Ureter (tissue), 1 donor: ENCODE data around the gene CLSTN1. TPM values are rescaled to one million over a fixed set of nuclear protein-coding genes. Genes with fewer than 3 reads are reported as not detected.
"Not testable (repeated sequence)": the region's sequence is repeated elsewhere in the genome, so short reads cannot be mapped to it uniquely, and the experiment has no call there.

Experiments
- DNase-seq: peaks from one replicate; pipeline ENCODE4 v3.0.0-alpha.2; 2020; ENCODE audit warnings: low spot score
- total RNA-seq: library from RNA; stranded (reverse); gene quantifications from one replicate; pipeline ENCODE4 v1.2.4, GENCODE V29; 2023
- donor health status: DM: yes; HTN: yes; CAD: no.

The CLSTN1 gene
- total RNA-seq, 1 donor from 2014 or later, result 75.0 TPM

DNA sequence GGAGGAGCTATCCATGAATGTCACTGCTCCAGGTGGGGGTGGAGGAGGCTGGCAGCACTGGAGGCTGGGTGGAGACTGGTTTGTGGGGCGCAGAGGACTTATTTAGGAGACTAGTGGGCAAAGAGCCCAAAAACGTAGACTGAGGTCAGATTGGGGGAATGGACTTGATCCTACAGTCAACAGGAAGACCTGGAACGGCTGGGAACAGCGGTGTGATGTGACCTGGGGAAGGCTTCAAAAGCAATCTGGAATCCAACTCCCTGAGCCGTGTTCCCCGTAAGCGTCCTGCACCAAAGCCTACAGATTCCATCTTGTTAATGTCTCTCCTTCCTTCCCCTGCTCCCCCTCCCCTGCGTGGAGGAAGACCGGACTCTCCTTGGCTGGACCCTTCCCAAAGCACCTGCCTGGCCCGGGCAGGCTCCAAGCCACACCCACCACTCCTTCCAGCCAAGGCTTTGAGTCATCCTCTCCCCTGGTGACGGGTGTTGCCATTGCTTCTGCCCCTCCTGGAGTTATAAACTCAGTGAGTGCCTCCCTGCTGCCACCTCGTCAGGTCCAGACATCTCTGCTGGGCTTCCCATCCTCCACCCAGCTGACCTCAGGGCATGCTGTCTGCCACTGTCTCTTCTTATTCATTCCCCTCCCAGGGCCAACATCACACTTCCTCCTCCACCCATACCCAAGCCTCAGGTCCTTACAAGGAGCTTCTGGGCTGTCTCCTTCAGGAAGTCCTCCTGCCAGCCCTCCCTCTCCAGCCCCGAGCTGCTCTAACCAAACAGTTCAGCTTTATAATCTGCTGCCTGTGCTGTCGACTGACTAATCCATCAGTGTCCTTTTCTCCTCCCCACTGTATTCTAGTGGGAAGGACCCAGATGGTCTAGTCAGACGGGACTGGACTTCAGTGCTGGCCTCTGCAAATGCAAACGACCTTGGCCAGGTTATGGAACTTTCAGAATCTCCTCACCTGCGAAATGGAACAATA, 1.6 kb upstream of the CLSTN1 start:
- peak; percentile 80 for DNase-seq

DNA sequence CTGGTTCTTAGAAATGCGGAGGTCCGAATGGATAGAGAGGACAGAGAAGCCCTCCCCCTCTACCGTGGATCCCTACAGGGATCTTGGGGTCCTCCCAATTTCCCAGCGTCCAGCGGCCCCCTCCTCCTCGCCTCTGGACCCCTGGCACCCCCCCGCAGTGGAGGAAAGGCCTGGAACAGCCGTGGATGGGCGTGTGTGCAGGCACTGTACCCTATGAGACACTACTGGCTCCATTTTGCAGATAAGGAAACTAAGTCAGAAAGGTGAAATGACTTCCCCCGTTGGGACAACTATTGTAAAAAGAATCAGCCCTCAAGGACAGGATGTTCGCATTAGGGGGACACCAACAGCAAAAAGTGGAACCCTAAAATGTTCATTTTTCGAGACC, 931 bp upstream of the CLSTN1 start:
- DNase-seq, result no peak

DNA sequence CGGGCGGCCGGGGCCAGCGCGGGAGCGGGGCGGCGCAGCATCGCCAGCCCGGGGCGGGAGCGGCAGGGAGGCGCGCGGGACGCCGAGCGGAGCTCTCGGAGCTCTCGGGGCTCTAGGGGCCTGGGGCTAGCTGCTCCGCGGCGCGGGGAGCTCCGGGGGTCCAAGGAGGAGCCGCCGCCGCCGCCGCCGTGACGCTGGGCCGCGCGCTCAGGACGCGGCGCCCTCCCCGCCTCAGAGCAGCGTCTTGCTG, 147 bp downstream of the CLSTN1 start:
- DNase-seq, result no peak

DNA sequence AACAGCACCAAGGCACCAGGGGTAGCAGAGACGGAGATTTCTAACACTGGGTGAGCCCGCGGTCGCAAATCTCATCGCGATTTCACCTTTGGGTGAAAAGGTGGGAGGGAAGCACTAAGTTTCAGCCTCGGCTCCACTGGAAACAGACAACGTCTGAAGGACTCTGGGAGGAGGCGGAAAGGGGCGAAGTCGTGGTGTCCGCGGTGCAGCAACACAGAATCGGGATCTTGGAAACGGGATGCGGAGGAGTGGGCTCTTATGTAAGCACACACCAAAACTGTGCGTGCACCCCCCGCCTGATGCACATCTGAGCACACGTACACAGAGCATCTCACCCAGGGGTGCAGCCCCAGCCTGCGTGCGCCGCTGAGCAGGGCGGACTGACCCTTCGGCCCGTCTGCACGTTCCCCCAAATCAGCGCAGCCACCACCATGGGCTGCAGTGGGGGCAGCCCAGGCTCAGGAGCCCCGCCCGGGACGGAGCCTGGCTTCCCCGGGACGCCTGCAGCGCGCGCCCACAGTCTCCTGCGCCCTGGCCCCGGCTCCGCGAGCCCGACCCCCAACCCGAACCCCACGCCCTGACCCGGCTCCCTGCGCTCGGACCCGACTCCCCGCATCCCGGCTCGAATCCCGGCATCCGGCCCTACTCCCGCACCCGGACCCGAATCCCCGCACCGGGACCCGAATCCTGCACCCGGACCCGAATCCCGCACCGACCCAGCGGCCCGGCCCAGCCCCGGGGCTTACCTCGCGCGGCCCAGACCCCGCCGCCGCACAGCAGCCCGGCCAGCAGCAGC, 670 bp downstream of the CLSTN1 start:
- no peak for DNase-seq

DNA sequence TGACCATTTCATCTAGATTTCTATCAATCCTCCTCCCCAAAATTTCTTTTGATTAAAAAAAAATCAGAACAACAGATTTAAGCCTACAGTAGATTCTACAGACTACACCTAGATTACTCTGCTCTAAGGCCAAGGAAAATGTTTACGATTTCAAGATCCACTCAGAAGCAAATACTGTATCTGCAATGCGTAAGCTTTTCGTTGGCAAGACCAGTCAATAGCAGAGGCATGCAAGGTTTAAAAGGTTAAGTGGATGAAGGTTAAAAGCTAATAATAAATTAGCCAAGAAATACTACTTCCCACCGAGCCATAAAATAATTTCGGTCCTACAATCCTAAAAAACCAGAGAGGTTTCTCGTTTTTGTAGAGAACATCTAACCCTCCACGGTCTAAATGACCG, 1.3 kb downstream of the CLSTN1 start:
- DNase-seq, result no peak

DNA sequence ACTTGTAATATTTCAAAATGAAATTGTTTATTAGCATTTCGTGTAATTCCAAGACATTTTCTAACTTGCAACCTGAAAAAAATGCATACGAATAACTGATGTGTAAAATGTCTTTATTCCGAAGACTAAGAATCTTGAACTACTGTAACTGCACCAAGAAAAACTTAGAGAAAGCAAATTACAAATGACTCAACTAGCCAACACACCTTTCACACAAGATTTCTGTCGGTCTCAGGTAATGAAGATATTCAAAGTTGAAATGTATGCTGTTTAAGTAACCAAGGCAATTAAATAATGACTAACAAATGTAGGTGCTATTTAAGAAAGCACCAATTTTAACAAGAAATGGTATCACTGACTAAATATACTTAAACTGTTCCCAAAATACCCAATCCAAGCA, 2.1 kb downstream of the CLSTN1 start:
- DNase-seq, result no peak

DNA sequence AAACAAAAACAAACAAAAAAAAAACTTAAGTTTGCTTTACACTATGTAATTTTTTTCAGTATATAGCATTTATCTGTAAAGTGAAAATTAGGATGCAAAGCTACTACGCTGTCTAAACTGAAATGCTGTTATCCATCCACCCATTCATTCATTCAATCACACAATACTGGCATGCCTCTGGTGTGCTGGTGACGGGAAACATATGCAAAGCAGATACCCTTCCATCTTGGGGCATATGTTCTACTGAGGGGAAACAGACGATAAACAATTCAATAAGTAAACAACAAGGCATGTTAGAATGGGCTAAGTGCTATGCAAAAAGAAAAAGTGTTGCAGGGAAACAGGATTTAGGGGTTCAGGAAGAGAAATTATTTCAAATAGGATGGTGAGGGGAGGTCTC, 3.2 kb downstream of the CLSTN1 start:
- no peak for DNase-seq

DNA sequence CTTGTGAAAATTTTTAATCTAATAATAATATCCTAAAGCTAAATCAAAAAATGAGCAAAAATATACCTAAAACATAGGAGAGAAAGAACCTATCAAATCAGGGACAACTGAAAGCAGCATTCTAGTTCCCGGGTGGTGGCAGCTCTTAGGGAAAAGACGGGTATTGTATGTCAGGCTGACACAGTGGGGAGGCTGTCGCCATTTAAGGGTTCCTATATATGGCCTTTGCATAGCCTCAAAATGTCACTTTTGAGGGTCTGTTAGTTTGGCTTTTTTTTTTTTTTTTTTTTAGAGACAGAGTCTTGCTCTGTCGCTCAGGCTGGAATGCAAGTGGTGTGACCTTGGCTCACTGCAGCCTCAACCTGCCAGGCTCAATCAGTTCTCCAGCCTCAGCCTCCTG, 6.0 kb downstream of the CLSTN1 start:
- no peak for DNase-seq

DNA sequence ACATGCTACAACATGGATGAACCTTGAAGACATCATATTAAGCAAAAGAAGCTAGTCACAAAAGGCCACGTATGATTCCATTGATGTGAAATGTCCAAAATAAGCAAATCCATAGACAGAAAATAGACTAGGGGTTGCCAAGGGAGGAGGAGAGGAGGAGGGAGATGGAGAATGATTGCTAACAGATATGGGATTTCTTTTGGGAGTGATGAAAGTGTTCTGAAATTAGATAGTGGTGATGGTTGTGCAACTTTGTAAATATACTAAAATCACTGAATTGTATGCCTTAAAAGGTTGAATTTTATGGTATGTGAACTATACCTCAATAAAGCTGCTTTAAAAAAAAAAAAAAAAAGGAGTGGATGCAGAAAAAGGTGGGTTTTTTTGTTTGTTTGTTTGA, 7.6 kb downstream of the CLSTN1 start:
- no peak for DNase-seq

DNA sequence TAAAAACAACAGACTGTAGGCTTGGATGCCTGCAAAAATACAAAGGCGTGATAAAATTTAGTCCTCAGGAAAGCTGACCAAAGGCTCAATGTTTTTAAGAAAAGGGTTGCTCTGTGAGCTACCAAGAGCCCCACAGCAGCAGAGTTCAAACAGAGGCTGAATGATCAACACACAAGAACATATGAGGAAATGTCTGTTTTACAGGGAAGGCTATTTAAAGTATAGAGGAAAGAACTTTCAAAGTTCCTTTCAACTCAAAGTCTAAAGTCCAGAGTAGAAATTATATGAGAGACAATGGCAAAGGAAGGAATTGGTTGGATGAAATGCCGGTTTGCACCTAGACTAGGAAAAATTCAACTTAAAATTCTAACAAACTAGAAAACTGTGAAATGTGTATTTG, 8.6 kb downstream of the CLSTN1 start:
- no peak for DNase-seq

DNA sequence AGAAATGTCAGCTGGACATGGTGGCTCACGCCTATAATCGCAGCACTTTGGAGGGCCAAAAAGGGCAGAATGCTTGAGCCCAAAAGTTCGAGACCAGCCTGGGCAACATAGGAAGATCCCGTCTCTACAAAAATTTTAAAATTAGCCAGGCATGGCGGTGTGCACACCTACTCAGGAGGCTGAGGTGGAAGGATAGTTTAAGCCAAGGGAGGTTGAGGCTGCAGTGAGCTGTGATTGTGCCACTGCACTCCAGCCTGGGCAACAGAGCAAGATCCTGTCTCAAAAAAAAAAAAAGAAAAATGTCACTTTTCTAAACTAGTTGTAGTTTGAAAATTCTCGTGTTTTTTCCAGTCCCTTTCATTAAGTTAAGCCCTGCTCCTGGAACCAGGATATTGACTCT, 9.1 kb downstream of the CLSTN1 start:
- DNase-seq, result no peak

DNA sequence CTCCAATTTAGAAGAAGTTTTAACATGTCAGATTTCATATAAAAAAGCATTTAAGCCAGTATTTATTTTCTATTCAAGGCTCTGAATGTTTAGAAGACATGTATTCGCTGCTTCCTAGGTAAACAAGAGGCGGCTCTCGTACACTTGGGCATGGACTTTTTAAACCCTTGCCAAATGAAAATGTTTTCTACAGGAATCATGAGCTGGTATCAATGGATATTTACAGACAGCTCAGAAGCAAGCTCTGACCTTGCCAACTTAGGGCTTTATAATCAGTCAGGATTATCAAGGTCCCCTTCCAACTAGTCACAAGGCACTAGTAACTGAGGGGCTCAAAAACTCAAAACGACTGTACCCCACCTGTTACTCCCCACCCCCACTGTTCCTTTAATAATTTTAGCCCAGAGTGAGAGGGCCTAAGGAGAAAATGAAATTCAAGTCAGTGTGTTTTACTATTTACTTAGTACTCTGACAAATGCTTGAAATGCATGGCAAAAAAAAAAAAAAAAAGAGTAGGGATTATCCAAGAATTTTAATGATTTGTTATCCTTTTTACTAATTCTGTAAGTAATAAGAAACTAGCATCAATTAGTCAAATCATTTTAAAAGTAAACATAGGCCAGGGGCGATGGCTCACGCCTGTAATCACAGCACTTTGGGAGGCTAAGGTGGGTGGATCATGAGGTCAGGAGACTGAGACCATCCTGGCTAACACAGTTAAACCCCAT, 12.4 kb downstream of the CLSTN1 start:
- DNase-seq, result no peak

DNA sequence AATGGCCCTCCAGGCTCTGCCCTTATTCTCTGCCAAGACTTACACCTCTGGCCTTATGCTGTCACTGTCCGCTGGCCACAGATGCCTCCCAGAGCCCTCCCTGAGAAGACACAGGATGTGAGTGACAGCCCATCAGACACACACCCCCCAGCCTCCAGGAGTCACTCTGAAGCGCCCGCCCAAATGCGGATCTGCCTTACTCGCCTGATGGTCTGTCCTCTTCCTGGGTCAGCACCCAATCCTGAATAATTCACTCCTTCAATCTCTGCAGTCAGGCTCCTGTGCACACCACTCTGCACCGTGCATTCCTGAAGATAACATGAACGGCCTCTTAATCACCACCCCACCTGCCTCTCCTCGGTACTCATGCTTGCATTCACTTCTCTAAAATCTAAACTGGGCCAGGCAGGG, 14.7 kb downstream of the CLSTN1 start:
- DNase-seq, result no peak

DNA sequence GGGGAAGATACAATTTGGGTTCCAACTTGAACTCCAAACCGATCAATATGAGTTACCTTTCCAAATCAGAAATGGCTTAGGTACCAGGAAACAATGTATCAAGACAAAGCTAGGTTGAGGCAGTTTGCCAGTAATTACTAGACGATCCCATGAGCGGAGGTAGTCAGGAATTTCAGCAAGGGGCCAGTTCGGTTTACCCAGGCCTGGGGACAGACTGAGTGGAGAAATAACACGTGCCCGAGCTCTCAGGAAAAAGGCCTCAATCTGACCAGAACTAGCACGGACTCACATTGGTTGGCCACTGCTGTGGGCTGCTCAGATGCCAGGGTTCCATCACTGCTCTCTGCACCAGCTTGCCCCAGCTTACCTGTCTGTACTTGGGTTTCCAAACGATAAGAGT, 15.3 kb downstream of the CLSTN1 start:
- no peak for DNase-seq

DNA sequence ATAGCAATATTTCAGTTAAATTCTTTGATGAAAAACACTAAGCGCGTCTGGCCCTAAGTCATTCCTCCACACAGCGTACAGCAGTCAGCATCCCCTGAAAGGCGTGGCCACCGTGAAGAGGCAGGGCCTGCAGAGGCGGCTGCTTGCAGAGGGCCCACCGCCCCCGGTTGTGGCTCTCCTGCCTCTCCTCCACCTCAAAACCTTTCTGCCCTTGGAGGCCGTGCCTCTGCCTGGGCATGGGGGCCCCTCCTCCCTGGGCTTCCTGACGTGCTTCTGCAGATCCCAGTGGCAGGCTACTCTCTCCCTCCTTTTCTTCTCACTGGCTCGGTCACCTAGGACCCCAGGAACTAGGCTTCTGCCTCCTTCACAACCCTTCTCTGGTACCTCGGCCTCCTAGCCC, 16.2 kb downstream of the CLSTN1 start:
- DNase-seq, result no peak

DNA sequence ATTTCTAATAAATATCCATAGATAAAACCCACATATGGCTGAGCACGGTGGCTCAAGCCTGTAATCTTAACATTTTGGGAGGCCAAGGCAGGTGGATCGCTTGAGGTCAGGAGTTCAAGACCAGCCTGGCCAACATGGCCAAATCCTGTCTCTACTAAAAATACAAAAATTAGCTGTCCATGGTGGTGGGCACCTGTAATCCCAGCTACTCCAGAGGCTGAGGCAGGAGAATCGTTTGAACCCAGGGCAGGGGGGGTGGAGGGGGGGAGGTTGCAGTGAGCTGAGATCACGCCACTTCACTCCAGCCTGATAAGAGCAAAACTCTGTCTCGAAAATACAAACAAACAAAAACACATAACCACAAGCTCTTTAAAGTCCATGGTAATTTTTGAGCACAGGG, 17.8 kb downstream of the CLSTN1 start:
- DNase-seq, result not testable (repeated sequence)

DNA sequence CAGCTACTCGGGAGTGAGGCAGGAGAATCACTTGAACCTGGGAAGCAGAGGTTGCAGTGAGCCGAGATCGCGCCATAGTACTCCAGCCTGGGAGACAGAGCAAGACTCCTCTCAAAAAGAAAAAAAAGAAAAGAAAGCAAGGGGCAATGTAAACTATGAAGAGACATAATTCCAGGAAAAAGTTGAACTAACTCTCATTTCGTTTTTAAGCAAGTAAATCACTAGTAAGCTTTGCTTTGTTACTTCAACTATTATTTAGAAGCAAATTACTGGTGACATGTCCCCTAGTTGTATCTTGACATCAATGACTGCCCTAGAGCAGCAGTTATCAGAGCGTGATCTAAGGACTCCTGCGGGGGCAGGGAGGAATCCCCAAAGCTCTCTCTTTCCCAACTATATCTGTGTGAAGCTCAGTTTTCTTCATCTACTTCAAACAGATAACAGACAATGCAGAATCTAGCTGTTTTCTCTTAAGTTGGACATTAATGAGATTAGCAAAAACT, 18.7 kb downstream of the CLSTN1 start:
- DNase-seq, result no peak

DNA sequence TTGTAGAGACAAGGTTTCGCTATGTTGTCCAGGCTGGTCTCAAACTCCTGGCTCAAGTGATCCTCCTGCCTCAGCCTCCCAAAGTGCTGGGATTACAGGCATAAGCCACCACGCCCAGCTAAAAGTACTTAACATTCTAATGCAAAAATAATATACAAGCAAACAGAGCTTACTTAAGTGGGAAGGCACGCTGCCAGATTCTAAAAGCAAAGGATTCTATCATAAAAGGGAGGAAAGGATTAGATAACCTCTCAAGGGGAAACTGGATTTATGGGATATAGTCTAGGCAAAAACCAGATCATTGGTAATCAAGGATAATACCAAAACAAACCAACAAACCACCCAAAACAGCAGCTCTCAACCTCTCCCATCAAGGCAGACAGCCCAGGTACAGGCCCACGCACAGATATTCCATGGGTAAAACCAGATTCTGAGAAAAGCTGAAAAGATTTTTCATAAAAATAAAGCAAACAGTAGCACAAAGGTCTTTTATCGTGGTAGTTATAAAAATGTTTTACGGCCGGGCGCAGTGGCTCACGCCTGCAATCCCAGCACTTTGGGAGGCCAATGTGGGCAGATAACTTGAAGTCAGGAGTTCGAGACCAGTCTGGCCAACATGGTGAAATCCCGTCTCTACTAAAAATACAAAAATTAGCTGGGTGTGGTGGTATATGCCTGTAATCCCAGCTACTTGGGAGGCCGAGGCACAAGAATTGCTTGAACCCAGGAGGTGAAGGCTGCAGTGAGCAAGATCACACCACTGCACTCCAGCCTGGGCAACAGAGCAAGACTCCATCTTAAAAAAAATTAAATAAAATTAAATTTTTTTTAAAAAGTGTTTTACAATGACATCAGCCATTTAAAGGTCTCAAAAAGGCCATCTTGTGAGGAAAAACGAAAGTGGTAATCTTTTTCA, 20.5 kb downstream of the CLSTN1 start:
- not testable (repeated sequence) for DNase-seq

DNA sequence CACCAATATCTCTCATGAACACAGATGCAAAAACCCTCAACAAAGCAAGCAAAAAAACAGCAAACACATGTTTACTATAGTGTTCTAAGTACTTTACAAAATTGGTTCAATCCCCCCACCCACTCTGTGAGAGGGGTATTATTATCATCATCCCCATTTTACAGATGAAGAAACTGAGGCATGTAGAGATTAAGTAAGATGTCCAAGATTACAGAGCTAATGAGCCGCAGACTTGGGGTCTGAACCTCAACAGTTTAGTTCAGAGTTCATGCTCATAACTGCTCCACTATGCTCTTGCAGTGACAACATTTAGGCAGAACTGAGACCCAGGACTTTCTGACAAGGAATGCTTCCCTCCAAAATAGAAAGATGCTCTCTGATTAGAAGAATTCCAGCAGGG, 21.9 kb downstream of the CLSTN1 start:
- DNase-seq, result no peak

DNA sequence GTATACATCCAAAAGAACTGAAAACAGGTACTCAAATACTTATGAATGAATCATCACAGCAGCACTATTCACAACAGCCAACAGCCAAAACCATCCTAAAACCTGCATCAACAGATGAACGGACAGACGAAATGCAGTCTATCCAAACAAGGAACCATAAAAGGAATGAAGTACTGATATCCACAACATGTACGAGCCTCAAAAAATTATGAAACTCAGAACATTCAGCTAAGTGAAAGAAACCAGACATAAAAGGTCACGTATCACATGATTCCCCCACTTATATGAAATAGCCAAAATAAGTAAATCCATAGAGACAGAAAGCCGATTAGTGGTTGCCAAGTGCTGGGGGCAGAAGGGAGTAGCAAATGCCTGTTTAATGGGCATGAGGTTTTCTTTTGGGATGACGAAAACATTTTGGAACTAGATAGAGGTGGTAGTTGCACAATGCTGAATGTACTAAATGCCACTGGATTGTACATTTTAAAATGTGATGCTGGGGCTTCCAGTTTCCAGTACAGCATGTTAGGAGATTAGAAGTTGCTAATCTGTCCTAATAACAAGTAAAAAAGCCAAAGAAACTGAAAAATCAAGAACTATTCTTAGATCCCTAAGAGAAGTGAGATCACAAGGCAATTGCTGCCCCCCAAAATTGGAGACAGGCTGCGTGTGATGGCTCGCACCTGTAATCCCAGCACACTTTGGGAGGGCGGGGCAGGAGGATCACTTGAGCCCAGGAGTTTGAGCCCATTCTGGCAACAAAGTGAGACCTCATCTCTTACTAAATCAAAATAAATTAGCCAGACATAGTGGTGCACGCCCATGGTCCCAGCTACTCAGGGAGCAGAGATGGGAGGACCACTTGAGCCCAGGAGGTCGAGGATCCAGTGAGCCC, 25.3 kb downstream of the CLSTN1 start:
- no peak for DNase-seq
